T-cell (primary cell): ENCODE results near the gene FBXL16. TPM values are rescaled to one million over a fixed set of nuclear protein-coding genes. Genes with fewer than 3 reads are reported as not detected.
"Not testable (repeated sequence)": the region's sequence is repeated elsewhere in the genome, so short reads cannot be mapped to it uniquely, and the experiment has no call there.

Source experiments
- ATAC-seq, 4 experiments: fragments of 200-7000 bp in 3 of 4; fragments of 150-1000 bp in 1 of 4; cut with Tn5 transposase; replicated peaks in 1 of 4; 1 replicate in 3 of 4; 2 replicates in 1 of 4; pipeline ENCODE4 v1.10.0; 2021; ENCODE audit warnings: moderate library complexity in 3 of 4, mild to moderate bottlenecking in 2 of 4, moderate number of reproducible peaks in 1 of 4
- CTCF ChIA-PET, 2 donors: fragments of 300-600 bp; sonication (Branson Sonifier 250); formaldehyde crosslinking; loops; one replicate each; lab custom pipeline; 2022; ENCODE audit warnings: antibody characterized with exemption in 2 of 2; lab: Charles Lee
- POLR2A ChIA-PET, 2 donors: fragments of 300-600 bp; sonication (Branson Sonifier 250); formaldehyde crosslinking; loops; one replicate each; lab custom pipeline; 2022; ENCODE audit warnings: antibody characterized with exemption in 2 of 2; lab: Charles Lee
- DNase-seq, 35 experiments: peaks; one replicate each; pipeline versions ENCODE4 v3.0.0 to v3.0.0-alpha.2; 2013 to 2023
- H3K27ac ChIP-seq: one replicate; pipeline ENCODE4 v1.5.1; 2013; ENCODE audit warnings: low read length
- H3K27me3 ChIP-seq, 2 experiments: replicated peaks in 1 of 2; 1 replicate in 1 of 2; 2 replicates in 1 of 2; pipeline versions ENCODE4 v1.6.1 to v1.7.0; 2013; ENCODE audit warnings: low read length in 1 of 2, mixed read lengths in 1 of 2; ENCODE audit not compliant: control insufficient read depth in 2 of 2, insufficient read depth in 2 of 2; ENCODE audit errors: extremely low read depth in 1 of 2
- H3K36me3 ChIP-seq, 2 donors: 1 replicate in 1 of 2; 2 replicates in 1 of 2; pipeline versions ENCODE4 v1.6.1 to v1.7.0; 2013; ENCODE audit warnings: low read length in 1 of 2; ENCODE audit not compliant: control insufficient read depth in 2 of 2, insufficient read depth in 1 of 2; ENCODE audit errors: extremely low read depth in 1 of 2
- H3K4me1 ChIP-seq, 2 experiments: 1 replicate in 1 of 2; 2 replicates in 1 of 2; pipeline versions ENCODE4 v1.6.1 to v1.7.0; 2013; ENCODE audit warnings: low read length in 2 of 2, mixed read lengths in 1 of 2; ENCODE audit not compliant: insufficient read depth in 2 of 2, control insufficient read depth in 1 of 2; ENCODE audit errors: extremely low read depth in 1 of 2
- H3K4me3 ChIP-seq, 2 donors: 1 replicate in 1 of 2; 2 replicates in 1 of 2; pipeline versions ENCODE4 v1.5.1 to v1.7.0; 2013; ENCODE audit warnings: mild to moderate bottlenecking in 2 of 2, low read length in 1 of 2, moderate library complexity in 1 of 2; ENCODE audit not compliant: control insufficient read depth in 1 of 2; ENCODE audit errors: extremely low read depth in 1 of 2
- H3K9me3 ChIP-seq: 2 replicates; pipeline ENCODE4 v1.7.0; 2013
- H3K27ac Mint-ChIP-seq, 2 donors: one replicate each; pipeline ENCODE4 v1.8.0; 2020 to 2021; ENCODE audit warnings: mild to moderate bottlenecking in 2 of 2, mixed read lengths in 2 of 2
- H3K27me3 Mint-ChIP-seq, 2 donors: one replicate each; pipeline ENCODE4 v1.8.0; 2021 to 2022; ENCODE audit warnings: mixed read lengths in 2 of 2
- H3K36me3 Mint-ChIP-seq: one replicate; pipeline ENCODE4 v1.8.0; 2021; ENCODE audit warnings: mixed read lengths
- H3K4me1 Mint-ChIP-seq, 3 donors: one replicate each; pipeline ENCODE4 v1.8.0; 2020 to 2022; ENCODE audit warnings: mixed read lengths in 3 of 3, mild to moderate bottlenecking in 1 of 3
- H3K4me3 Mint-ChIP-seq, 3 donors: one replicate each; pipeline ENCODE4 v1.8.0; 2020 to 2022; ENCODE audit warnings: mild to moderate bottlenecking in 3 of 3, mixed read lengths in 3 of 3, moderate library complexity in 3 of 3
- H3K9me3 Mint-ChIP-seq, 3 donors: one replicate each; pipeline ENCODE4 v1.8.0; 2020 to 2022; ENCODE audit warnings: mixed read lengths in 3 of 3
- WGBS: methylation state at CpG from one replicate; pipeline ENCODE4 v1.1.5; 2013; ENCODE audit warnings: missing lambda C conversion rate; ENCODE audit not compliant: insufficient coverage; 5-methylcytosine and 5-hydroxymethylcytosine counted together
- total RNA-seq, 35 experiments: library from RNA in 6 of 35; stranded (reverse) in 6 of 35; fragments of 120-200 nt in 1 of 35; gene quantifications; one replicate each; pipeline versions ENCODE4 v1.2.1 to v1.2.4 and lab custom pipeline; 2013 to 2026

FBXL16 gene
- total RNA-seq, 5 donors from 2014 or later (not counting 1 experiment from before 2014, with no cell fraction given): 16.4 to 65.5 (median 50.2) TPM

DNA sequence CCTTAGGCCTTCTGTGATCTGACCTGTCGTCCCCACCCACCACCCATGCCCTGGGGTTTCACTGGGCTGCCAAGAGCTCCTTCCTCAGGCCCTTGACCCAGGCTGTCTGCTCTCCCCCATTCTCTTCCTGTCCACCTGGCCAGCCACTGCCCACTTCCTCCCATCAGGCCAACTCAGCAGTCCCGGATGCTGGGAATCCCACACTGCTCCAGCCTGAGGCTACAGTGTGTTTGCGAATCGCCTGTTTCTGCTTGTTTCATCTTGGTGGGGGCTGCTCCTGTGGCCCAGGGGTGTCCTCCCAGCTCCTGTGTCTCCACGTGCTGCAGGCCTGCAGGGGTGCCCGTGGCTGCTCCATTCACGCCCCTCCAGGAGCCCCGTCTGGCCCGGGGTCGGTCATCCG is 8.5 kb upstream of the FBXL16 start:
- CTCF ChIA-PET: no interaction called here

DNA sequence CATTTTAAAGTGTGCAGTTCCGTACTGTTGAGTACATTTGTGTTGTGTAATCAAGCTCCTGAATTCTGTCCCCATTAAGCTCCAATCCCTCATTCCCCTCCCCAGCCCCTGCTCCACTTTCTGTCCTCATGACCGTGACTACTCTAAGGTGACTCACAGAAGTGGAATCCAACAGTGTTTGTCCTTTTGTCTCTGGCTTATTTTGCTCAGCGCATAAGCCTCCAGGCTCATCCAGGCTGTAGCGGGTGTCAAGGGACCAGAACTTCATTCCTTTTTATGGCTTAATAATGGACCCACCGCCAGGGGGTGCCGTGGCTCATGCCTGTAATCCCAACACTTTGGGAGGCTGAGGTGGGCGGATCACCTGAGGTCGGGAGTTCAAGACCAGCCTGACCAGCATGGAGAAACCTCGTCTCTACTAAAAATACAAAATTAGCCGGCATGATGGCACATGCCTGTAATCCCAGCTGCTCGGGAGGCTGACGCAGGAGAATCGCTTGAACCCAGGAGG is 7.2 kb upstream of the FBXL16 start:
- ATAC-seq, H3K4me3 ChIP-seq, H3K27ac ChIP-seq, POLR2A ChIA-PET, H3K36me3 Mint-ChIP-seq, H3K9me3 ChIP-seq, H3K36me3 ChIP-seq, H3K9me3 Mint-ChIP-seq, H3K27ac Mint-ChIP-seq: not testable (repeated sequence)
- peaks cover 0 to 28% of the 10 kb centered on the region in 2 experiments for H3K4me1 ChIP-seq
- peaks cover 21 to 40% of the 10 kb centered on the region in 2 donors for H3K27me3 Mint-ChIP-seq
- peak in 13 of 35 experiments; percentile 26 to 61 (median 37) for DNase-seq
- H3K4me1 Mint-ChIP-seq: peaks cover 6 to 14% (median 7%) of the 10 kb centered on the region in 3 donors
- CTCF ChIA-PET: interaction anchor here (0.5 to 1.6 kb wide), 4 partner anchors 8 to 473 kb away, joined by 3 to 5 read pairs (median 4); partner anchors contain the start of genes ANTKMT (in 1 of the 2) and CCDC78 (in 1 of the 2)
- H3K4me3 Mint-ChIP-seq: peak overlapping the region in 1 of 3 donors; percentile 12
- peaks cover 8 to 71% of the 10 kb centered on the region in 2 experiments for H3K27me3 ChIP-seq
- 51% methylated on average over 3 of the region's 13 CpGs for WGBS

More for the DNA sequence above, 8.5 kb upstream of the FBXL16 start:
- no peak overlapping the region for H3K27ac ChIP-seq
- Mint-ChIP-seq H3K9me3 (no peaks in the 10 kb centered on the region), H3K27me3 (peaks cover 14 to 28% of the 10 kb centered on the region in 2 donors), H3K27ac (peak overlapping the region in 1 of 2 donors; percentile 39), H3K36me3 (no peaks in the 10 kb centered on the region), H3K4me3 (peak overlapping the region in 2 of 3 donors; percentile 21 to 51), H3K4me1 (peaks cover 7 to 16% (median 10%) of the 10 kb centered on the region in 3 donors)
- POLR2A ChIA-PET: interaction anchor here in 1 of 2 donors (0.6 kb wide), 1 partner anchor 29 kb away, joined by 3 read pairs; no protein-coding TSS in a partner anchor
- no peaks in the 10 kb centered on the region for H3K9me3 ChIP-seq
- peaks cover under 1 to 63% of the 10 kb centered on the region in 2 experiments for H3K27me3 ChIP-seq
- peaks cover 0 to 36% of the 10 kb centered on the region in 2 experiments for H3K4me1 ChIP-seq
- DNase-seq: no peak
- no peak overlapping the region for H3K4me3 ChIP-seq
- 67% methylated on average over 10 of the region's 11 CpGs for WGBS
- no peak for ATAC-seq
- no peaks in the 10 kb centered on the region for H3K36me3 ChIP-seq

DNA sequence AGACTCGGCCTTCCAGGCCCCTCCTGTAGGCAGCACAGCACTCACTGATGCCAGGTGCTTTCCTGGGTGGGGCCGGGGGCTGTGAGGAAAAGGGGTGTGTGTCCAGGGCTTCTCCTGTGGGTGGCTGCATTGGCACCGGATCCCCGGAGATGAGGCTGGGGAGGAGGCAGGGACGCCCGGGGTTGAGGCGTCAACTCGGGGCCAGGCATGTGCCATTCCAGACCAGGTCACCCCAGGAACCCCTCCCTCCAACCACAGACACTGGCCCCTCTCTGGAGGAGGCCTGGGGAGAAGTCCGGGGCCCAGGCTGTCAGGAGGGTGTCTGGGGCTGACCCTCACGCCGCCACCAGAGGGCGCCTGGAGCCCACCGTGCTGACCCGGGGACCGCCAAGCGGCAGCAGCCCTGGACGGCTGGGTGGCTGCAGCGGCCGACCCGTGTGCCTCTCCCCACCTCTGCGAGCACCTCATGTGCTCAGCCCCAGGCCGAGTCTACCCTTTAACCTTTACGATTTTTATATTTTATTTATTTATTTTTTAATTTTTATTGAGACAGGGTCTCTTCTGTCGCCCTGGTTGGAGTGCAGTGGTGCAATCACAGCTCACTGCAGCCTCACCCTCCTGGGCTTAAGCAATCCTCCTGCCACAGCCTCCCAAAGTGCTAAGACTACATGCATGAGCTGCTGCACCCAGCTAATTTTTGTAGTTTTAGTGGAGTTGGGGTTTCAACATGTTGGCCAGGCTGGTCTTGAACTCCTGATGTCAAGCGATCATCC is 6.1 kb upstream of the FBXL16 start:
- H3K9me3 Mint-ChIP-seq: no peaks in the 10 kb centered on the region
- H3K36me3 ChIP-seq: no peaks in the 10 kb centered on the region
- ATAC-seq (peak; percentile 41 to 55 (median 44)), DNase-seq (peak; percentile 40 to 89 (median 67))
- H3K4me3 ChIP-seq: no peak overlapping the region
- ChIA-PET POLR2A (no interaction called here), CTCF (interaction anchor here (0.8 to 2.1 kb wide), 6 partner anchors 9 to 391 kb away, joined by 3 to 5 read pairs (median 4); partner anchors contain the start of genes ANTKMT (in 1 of the 2), CCDC78 (in 1 of the 2), CHTF18 (in 1 of the 2) and RPUSD1 (in 1 of the 2))
- peaks cover 23 to 48% of the 10 kb centered on the region in 2 donors for H3K27me3 Mint-ChIP-seq
- H3K9me3 ChIP-seq: no peaks in the 10 kb centered on the region
- 10% methylated on average over 8 of the region's 25 CpGs for WGBS
- H3K27ac ChIP-seq: no peak overlapping the region
- peaks cover 6 to 16% (median 7%) of the 10 kb centered on the region in 3 donors for H3K4me1 Mint-ChIP-seq
- peaks cover 8 to 76% of the 10 kb centered on the region in 2 experiments for H3K27me3 ChIP-seq
- no peaks in the 10 kb centered on the region for H3K36me3 Mint-ChIP-seq
- H3K4me1 ChIP-seq: peaks cover 0 to 28% of the 10 kb centered on the region in 2 experiments
- H3K4me3 Mint-ChIP-seq: no peak overlapping the region
- no peak overlapping the region for H3K27ac Mint-ChIP-seq

DNA sequence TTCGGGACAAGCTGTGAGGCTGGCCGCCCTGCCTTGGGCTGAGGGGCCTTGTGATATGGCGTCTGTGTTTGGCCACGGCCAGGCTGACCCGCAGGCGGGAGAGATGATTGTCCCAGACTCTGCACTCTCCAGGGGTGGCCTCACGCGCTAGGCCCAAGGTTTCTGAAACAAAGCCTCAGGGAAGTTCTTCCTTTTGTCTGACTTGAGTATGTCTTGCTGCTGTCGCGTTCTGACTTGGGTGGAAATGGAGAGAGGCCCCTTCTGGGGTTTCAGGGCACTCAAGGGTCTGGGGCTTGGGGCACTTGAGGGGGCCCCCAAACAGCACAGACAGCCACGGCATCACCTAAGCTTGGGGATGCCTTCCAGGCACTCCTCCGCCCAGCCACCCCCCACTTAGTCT is 5.5 kb upstream of the FBXL16 start:
- no peak for ATAC-seq
- Mint-ChIP-seq H3K4me3 (no peak overlapping the region), H3K27ac (no peak overlapping the region), H3K27me3 (peaks cover 25 to 49% of the 10 kb centered on the region in 2 donors), H3K9me3 (no peaks in the 10 kb centered on the region), H3K4me1 (peaks cover 3 to 18% (median 5%) of the 10 kb centered on the region in 3 donors), H3K36me3 (no peaks in the 10 kb centered on the region)
- Histone ChIP-seq H3K4me3 (no peak overlapping the region), H3K36me3 (no peaks in the 10 kb centered on the region), H3K9me3 (no peaks in the 10 kb centered on the region), H3K4me1 (peaks cover 0 to 28% of the 10 kb centered on the region in 2 experiments), H3K27me3 (peaks cover 8 to 76% of the 10 kb centered on the region in 2 experiments), H3K27ac (no peak overlapping the region)
- ChIA-PET POLR2A (no interaction called here), CTCF (interaction anchor here in 1 of 2 donors (2.1 kb wide), 1 partner anchor 16 kb away, joined by 5 read pairs; no protein-coding TSS in a partner anchor)
- 74% methylated on average over 11 of the region's 12 CpGs for WGBS
- DNase-seq: no peak

DNA sequence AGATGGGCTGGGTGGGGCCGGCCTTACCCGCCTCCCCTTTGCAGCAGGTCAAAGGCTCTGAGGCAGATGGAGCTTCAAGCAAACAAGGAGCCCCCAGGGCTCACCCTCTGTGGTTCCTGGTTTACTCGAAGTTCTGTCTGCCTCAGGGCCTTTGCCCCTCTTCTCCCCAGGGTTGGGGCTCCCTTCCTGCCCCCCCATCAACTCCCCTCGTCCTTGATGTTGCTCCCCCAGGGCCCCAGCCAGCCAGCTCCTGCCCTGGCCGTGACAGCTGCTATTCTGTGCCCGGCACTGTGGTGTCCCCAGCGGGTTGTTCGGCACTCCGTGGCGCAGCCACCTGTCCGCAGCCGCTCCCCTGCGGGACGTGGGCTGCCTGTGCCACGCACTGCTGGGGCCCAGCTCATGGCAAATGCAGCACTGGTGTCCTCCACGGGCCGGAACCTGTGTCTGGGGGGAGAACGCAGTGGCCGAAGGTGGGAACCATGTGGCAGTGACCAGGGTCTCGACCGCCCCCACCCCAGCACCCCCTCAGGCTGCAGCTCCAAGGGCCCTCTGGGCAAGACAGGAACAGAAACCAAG is 5.0 kb upstream of the FBXL16 start:
- Mint-ChIP-seq H3K27ac (no peak overlapping the region), H3K27me3 (peaks cover 25 to 49% of the 10 kb centered on the region in 2 donors), H3K36me3 (no peaks in the 10 kb centered on the region), H3K9me3 (no peaks in the 10 kb centered on the region), H3K4me1 (peaks cover 0 to 15% (median 3%) of the 10 kb centered on the region in 3 donors), H3K4me3 (no peak overlapping the region)
- Histone ChIP-seq H3K36me3 (no peaks in the 10 kb centered on the region), H3K9me3 (no peaks in the 10 kb centered on the region), H3K27me3 (peaks cover 8 to 74% of the 10 kb centered on the region in 2 experiments), H3K4me1 (peaks cover 0 to 25% of the 10 kb centered on the region in 2 experiments), H3K27ac (no peak overlapping the region), H3K4me3 (no peak overlapping the region)
- CTCF ChIA-PET: interaction anchor here in 1 of 2 donors (2.1 kb wide), 1 partner anchor 15 kb away, joined by 5 read pairs; no protein-coding TSS in a partner anchor
- no peak for DNase-seq
- ATAC-seq: no peak
- WGBS: 73% methylated on average over 18 of the region's 21 CpGs
- POLR2A ChIA-PET: no interaction called here
